HG03135 (cell line): ENCODE measurements around the gene GGT7.

ENCODE experiments used
- ATAC-seq: cut with Tn5 transposase; IDR thresholded peaks from one replicate; pipeline ENCODE4 v1.9.1; 2021; ENCODE audit warnings: mild to moderate bottlenecking, moderate library complexity; ENCODE audit not compliant: unreplicated experiment

The GGT7 gene

DNA sequence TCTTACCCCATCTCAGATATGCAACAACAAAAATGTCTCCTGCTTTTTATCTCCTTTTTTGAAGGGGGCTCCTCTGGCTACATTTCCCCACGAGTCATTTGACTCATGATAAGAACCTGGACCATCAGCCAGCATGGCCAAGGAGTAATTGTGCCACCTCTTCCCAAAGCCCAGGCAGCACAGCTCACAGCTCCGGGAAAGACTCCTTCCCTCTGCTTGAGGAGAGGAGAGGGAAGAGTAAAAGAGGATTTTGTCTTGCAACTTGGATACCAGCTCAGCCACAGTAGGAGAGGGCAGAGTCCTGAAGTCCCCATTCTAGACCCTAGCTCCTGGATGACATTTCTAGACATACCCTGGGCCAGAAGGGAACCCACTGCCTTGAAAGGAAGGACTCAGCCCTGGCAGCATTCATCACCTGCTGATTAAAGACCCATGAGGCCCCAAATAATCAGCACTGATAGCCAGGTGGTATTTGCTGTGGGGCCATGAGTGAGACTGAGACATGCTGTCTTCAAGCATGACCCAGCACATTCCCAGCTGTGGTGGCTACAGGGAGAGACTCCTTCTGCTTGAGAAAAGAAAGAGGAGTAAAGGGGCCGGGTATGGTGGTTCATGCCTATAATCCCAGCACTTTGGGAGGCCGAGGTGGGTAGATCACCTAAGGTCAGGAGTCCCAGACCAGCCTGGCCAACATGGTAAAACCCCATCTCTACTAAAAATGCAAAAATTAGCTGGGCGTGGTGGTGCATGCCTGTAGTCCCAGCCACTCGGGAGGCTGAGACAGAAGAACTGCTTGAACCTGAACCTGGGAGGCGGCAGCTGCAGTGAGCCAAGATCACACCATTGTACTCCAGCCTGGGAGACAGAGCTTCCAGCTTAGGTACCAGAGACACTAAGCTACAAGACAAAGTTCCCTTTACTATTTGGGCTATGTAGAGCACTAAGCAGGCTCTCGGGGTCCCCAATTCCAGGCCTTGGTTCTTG lies 75.4 kb downstream of the GGT7 start:
- no peak for ATAC-seq
